Measurements from ENCODE around the gene CREB3L1.

GRCh38 chr11:46277622-46278386 is at the start of gene CREB3L1:
- TF ChIP-seq CTCF (IDR thresholded peaks at IDR 0.05; ENCODE audit: insufficient read depth, low read length, poor library complexity, severe bottlenecking): no peak
- no peak for TF ChIP-seq EZH2phosphoT487 (conservative IDR thresholded peaks at IDR 0.05; ENCODE audit: low read length)
